Activated CD8-positive, alpha-beta memory T cell treated with anti-CD3 and anti-CD28 coated beads for 1 hour (primary cell): ENCODE data around the gene ATXN7L1.

Experiments used
- DNase-seq, 2 donors: peaks; one replicate each; pipeline ENCODE4 v3.0.0-alpha.2; 2020; ENCODE audit warnings: low read depth in 1 of 2; ENCODE audit errors: extremely low read depth in 1 of 2

Gene ATXN7L1, protein sequence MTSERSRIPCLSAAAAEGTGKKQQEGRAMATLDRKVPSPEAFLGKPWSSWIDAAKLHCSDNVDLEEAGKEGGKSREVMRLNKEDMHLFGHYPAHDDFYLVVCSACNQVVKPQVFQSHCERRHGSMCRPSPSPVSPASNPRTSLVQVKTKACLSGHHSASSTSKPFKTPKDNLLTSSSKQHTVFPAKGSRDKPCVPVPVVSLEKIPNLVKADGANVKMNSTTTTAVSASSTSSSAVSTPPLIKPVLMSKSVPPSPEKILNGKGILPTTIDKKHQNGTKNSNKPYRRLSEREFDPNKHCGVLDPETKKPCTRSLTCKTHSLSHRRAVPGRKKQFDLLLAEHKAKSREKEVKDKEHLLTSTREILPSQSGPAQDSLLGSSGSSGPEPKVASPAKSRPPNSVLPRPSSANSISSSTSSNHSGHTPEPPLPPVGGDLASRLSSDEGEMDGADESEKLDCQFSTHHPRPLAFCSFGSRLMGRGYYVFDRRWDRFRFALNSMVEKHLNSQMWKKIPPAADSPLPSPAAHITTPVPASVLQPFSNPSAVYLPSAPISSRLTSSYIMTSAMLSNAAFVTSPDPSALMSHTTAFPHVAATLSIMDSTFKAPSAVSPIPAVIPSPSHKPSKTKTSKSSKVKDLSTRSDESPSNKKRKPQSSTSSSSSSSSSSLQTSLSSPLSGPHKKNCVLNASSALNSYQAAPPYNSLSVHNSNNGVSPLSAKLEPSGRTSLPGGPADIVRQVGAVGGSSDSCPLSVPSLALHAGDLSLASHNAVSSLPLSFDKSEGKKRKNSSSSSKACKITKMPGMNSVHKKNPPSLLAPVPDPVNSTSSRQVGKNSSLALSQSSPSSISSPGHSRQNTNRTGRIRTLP

DNA sequence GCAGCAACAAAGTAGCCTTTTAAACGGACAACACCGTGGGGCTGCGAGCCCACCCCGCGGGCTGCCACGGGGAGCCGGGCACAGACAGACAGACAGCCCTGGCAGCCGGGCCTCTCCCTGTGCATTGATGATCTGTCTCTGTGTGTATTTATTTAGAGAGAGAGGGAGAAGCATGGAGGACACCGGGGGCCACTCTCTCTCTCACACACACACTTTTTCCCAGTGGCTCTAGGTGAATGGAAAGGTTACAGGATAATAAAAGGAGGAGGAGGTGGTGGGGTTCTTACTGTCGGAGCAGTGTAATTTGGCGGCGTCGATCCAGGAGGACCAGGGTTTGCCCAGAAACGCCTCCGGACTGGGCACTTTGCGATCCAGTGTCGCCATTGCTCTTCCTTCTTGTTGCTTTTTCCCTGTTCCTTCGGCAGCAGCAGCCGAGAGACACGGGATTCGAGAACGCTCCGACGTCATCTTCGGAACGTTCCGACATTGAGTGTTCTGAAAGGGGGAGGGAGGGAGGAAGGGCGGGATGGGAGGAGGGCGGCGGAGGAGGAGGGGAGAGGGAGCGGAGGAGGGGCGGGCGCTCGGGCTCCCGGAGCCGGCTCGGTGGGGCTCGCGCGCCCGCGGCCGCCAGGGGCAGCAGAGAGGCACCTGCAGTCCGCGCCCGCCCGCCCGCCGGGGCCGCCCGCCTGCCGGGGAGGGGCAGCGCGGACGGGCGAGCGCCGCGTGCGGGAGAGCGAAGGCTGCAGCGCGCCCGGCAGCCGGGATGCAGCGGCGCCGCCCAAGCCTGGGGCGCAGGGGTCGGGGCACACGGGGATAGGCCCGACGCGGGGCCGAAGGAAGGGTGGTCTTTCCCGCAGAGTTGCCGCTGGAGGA, at the start of gene ATXN7L1:
TSS of gene ATXN7L1 (minus strand) at position 509 of the 873 bp plus-strand sequence. CDS start at position 468, 41 bp downstream.
- peak; percentile 68 to 89 for DNase-seq

- DNase-seq: no peak
Observed at GRCh38 chr7:105926131-105926530, 49.7 kb upstream of the ATXN7L1 start.

DNA sequence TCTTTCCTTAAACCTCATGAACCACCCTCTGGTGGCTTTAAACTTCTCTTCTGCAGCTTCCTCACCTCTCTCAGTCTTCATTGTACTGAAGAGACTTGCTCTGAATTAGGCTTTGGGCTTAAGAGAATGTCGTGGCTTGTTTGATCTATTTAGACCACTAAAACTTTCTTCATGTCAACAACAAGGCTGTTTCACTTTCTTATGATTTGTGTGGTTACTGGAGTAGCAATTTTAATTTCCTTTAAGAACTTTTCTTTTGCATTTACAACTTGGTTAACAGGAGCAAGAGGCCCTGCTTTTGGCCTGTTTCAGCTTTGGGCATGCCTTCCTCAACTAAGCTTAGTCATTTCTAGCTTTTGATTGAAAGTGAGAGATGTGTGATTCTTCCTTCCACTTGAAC, 48.5 kb upstream of the ATXN7L1 start:
- no peak for DNase-seq

DNA sequence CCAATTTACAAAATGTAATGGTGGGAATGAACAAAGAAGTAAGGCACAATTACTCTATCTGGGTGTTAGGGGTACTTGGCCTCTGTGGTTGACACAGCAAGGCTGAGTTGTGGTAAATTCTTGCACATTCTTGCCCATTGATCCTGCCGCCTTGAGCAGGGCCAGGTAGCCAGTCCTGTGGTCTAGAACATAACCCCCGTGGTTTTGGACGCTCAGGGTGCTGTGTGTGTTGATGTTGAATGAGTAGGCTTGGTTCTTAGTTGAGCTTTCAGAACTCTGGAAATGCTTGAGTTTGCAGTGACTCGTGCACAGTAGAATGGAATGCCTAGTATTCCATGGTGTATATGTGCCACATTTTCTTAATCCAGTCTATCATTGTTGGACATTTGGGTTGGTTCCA, 44.4 kb upstream of the ATXN7L1 start:
- DNase-seq: no peak

DNA sequence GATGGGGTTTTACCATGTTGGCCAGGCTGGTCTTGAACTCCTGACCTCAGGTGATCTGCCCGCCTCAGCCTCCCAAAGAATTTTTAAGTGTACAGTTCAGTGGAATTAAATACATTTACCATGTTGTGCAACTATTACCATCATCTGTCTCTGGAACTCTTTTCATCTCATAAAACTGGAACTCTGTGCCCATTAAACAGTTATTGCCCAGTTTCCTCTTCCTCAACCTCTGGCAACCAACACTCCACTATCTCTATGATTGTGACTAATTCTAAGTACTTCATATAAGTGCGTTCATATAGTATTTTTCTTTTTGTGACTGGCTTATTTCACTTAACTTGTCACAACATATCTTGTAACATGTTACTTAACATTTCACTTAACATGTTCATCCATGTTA, 41.3 kb upstream of the ATXN7L1 start:
- DNase-seq: no peak

DNA sequence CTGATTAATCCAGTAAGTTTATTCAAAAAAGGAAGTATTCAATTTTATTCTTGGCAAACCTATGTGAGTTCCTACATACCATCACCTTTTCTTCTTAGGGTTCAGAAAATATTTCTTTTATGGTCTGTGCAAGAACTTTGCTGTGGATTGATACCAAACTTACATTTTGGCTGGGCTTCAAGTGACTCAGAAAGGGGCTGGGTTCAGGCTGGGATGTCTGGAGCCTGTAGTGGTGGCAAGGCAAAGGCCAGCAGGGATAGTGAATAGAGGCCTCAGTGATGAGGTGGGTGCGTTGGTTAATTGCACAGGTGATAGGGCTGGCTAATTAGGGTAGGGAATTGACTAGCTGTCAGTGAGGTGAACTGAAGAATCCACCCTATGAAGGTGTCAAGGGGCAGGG, 40.2 kb upstream of the ATXN7L1 start:
- DNase-seq: no peak

- DNase-seq: no peak
Observed at GRCh38 chr7:105913947-105914346, 37.5 kb upstream of the ATXN7L1 start.

GRCh38 chr7:105911961-105912575, 35.7 kb upstream of the ATXN7L1 start:
- DNase-seq: no peak

DNA sequence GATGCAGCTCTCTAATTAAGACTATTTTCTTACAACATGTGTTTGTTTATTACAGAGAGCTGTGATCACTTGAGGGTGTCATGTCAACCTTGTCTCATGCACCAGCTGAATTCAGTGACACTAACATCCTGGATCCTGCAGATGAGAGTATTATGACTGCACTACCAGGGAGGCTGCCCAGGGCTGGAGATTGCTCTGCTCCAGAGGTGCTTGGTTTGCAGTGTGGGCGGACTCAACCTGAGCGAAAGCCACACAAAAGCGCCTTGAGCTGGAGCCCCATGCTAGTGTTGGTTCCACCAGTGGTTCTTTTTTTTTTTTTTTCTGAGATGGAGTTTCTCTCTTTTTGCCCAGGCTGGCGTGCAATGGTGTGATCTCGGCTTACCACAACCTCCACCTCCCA, 33.8 kb upstream of the ATXN7L1 start:
- no peak for DNase-seq

DNA sequence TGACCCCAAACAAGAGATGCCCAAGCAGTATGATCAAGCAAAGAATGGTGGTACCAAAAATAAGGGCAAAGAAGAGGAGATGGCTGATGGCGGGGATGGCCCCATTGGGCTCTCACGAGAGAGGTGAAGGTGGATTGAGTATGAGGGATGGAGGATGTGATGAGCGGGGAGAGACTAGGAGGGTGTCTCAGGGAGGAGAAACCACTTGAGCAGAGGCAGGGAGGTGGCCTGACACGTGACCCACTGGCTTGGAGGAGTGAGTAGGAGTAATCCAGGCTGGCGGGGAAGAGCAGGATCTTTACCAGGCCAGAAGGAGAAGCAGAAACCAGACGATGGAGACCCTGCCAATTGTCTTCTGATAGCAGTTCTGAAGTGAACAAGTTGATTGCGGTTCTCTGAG, 33.3 kb upstream of the ATXN7L1 start:
- no peak for DNase-seq

- DNase-seq: no peak
Observed at GRCh38 chr7:105907129-105907846, 30.9 kb upstream of the ATXN7L1 start.

DNA sequence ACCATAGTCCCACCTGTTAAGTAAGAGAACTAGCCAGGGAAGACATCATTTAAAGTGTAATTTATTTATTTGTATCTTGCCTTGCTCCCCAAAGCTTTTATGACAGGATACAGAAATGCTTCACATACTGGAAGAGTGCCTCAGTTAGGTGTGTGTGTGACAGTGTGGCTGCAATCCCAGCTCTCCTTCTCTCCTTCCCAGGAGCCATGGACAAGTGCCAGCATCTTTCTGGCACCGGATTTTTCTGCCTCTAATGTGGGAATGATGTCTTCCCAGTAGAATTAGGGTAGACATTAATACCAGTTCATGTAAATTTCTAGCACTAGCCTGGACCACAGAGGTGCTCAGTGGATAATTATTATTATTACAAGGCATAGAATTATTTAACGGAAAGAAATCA, 30.3 kb upstream of the ATXN7L1 start:
- DNase-seq: no peak

GRCh38 chr7:105905910-105906568, 29.6 kb upstream of the ATXN7L1 start:
- DNase-seq: no peak

DNA sequence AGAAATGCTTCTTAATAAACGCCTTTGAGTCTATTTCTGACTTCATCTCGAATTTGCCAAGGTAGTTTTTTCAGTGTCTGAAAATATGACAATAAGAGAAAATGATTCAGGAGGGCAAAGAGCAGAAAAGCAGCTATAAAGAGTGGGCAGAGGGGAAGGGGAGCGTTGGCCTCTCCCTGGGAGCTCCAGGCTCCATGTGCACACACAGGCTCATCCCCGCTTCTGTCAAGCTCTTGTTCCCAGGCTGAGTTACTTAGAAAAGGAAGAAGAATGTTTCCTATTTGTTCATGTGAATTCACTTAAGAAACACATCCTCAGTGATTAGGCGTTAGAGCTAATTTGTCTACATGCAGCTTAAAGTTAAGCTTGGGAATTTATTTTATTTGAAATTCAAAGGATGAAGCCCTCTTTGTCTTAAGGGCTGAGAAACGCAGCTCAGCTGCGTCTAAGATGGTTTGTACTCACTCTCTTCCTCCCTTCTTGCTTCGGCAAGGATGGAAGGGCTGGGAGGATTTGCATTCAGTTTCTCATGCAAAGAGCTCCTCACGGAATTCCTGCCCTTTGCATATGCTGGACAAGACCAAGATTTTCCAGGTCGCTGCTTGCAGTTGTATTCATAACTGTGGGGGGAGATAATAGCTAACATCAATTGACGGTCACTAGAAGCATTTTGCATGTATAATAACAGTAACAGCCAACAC, 29.0 kb upstream of the ATXN7L1 start:
- no peak for DNase-seq

GRCh38 chr7:105904064-105904463, 27.7 kb upstream of the ATXN7L1 start:
- DNase-seq: no peak

- no peak for DNase-seq
Observed at GRCh38 chr7:105902325-105902911, 26.0 kb upstream of the ATXN7L1 start.

GRCh38 chr7:105897999-105898398, 21.6 kb upstream of the ATXN7L1 start:
- DNase-seq: no peak

GRCh38 chr7:105896407-105896911, 20.1 kb upstream of the ATXN7L1 start:
- DNase-seq: no peak
